Loucy (cell line): ENCODE data around the gene PERCC1.

Source experiments
- EZH2phosphoT487 ChIP-seq: fragments of 200-600 bp; IDR thresholded peaks from 2 replicates; pipeline ENCODE4 v1.6.1; 2018; ENCODE audit warnings: antibody characterized with exemption, mild to moderate bottlenecking, moderate library complexity, borderline replicate concordance
- TF ChIP-seq, protein P1 (sequence below): fragments of 200-600 bp; sonication (generic); conservative IDR thresholded peaks from 2 replicates; pipeline ENCODE4 v1.5.1; 2014; ENCODE audit warnings: mild to moderate bottlenecking, antibody characterized with exemption, low read length

DNA sequence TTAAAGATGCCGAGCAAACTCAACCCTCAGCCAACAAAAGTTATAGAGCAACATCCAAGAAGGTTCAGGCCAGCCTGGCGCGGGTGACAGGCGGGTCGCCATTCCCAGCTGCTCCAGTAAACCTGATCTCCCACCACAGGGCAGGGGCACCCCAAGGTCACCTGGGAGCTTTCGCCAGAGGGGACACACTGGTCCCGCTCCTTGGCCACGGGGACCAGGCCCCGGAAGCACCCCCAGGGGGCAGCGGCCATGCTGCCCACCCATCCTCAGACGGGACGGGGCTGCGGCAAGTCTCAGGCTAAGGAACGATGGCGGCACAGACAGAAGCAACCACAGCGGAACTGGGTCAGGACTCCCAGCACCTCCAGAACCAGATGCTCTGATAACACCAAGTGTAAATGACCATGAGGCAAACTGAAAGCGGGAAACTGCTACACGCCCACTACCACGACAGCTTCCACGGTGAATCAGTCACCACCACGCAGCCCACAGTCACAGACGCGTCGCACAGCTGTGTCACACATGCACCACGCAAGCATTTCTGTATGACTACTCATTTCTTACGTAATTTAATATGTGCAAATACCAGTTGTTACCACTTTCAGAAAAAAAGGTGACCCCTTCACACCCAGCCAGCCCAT is 27.6 kb downstream of the PERCC1 start:
- TF ChIP-seq, protein P1, sequence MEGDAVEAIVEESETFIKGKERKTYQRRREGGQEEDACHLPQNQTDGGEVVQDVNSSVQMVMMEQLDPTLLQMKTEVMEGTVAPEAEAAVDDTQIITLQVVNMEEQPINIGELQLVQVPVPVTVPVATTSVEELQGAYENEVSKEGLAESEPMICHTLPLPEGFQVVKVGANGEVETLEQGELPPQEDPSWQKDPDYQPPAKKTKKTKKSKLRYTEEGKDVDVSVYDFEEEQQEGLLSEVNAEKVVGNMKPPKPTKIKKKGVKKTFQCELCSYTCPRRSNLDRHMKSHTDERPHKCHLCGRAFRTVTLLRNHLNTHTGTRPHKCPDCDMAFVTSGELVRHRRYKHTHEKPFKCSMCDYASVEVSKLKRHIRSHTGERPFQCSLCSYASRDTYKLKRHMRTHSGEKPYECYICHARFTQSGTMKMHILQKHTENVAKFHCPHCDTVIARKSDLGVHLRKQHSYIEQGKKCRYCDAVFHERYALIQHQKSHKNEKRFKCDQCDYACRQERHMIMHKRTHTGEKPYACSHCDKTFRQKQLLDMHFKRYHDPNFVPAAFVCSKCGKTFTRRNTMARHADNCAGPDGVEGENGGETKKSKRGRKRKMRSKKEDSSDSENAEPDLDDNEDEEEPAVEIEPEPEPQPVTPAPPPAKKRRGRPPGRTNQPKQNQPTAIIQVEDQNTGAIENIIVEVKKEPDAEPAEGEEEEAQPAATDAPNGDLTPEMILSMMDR = no peak
- no peak for TF ChIP-seq EZH2phosphoT487
